ENCODE results near the gene IGLL5.
"Not testable (repeated sequence)": the region's sequence is repeated elsewhere in the genome, so short reads cannot be mapped to it uniquely, and the experiment has no call there.

Gene IGLL5

DNA sequence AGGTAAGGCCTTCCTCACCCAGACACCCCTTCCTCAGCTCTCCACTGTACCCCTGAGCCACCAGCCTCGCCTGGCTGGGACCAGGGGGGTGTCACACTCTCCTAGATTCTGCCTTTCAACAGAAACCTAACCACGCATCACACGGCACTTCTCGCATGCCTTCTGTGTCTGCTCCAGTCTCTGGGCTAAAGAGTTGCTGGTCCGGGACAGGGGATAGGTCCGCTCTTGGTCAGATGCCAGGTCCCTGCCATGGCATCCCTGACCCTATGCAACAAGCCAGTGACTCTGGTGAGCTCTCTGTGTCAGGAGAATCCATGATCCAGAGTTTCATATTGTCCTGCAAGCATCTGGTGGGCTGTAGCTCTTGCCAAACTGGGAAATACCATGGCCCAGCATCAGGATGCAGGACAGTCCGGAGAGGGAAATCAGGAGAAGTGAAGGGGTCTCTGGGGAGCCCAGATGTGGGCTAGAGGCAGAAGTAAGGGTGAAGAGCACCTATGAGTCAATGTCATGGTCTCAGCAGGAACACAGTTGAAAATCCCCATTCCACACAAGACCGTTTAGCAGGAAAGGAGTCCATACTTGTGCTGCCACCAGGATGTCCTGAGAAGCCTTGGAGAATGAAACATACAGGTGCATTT is 14.1 kb downstream of the IGLL5 start:
- Histone ChIP-seq H3K36me3 (ENCODE audit: control insufficient read depth, insufficient read depth, low read length) (no peaks in the 10 kb centered on the region), H3K27ac (ENCODE audit: insufficient read depth, low read length, poor library complexity, severe bottlenecking) (no peak overlapping the region), H3K27me3 (replicated peaks; ENCODE audit: control insufficient read depth, insufficient read depth, low read length, poor library complexity, severe bottlenecking) (no peaks in the 10 kb centered on the region), H3K4me1 (ENCODE audit: control insufficient read depth, insufficient read depth, low read length, poor library complexity, severe bottlenecking) (no peaks in the 10 kb centered on the region), H3K4me3 (ENCODE audit: insufficient read depth, low read depth, low read length, poor library complexity, severe bottlenecking) (no peak overlapping the region), H3K9me3 (ENCODE audit: control insufficient read depth, low read length) (no peaks in the 10 kb centered on the region)
- no peak for DNase-seq

DNA sequence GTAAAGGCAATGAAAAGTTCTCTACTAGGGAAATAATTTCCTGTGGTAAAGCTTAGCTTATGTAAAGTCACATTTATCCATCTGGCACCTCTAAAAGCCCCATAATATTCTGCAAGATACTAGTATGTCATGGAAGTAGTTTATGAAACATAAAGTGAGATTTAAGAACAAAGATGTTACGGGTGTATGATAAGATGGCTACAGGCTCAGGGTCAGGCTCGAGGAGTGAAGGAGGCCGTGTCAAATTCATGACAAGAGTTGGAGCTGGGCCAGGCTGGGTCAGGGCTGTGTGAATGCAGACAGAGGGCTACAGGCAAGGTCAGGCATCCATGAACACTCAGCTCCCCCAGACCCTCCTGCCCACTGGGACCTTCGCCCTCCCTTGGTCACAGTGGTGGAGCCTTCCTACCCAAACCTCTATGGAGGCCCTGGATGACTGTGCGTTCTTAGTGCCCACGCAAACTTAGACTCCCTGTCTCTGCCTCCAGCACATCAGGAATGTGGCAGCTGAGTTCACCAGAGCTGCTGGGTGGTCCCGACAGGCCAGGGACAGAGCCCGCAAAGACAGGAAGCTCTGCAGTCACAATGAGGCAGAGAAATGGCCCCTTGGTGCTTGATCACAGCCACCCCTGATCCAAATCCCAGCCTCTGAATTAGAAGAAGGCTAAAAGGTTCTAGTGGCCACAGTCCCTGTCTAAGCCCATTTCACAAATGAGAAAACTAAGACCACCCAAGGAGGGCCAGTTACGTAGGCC is 14.8 kb downstream of the IGLL5 start:
- Histone ChIP-seq H3K27me3 (replicated peaks; ENCODE audit: control insufficient read depth, insufficient read depth, low read length, poor library complexity, severe bottlenecking) (no peaks in the 10 kb centered on the region), H3K9me3 (ENCODE audit: control insufficient read depth, low read length) (no peaks in the 10 kb centered on the region), H3K4me1 (ENCODE audit: control insufficient read depth, insufficient read depth, low read length, poor library complexity, severe bottlenecking) (no peaks in the 10 kb centered on the region), H3K27ac (ENCODE audit: insufficient read depth, low read length, poor library complexity, severe bottlenecking) (no peak overlapping the region), H3K4me3 (ENCODE audit: insufficient read depth, low read depth, low read length, poor library complexity, severe bottlenecking) (no peak overlapping the region), H3K36me3 (ENCODE audit: control insufficient read depth, insufficient read depth, low read length) (no peaks in the 10 kb centered on the region)
- DNase-seq = no peak

DNA sequence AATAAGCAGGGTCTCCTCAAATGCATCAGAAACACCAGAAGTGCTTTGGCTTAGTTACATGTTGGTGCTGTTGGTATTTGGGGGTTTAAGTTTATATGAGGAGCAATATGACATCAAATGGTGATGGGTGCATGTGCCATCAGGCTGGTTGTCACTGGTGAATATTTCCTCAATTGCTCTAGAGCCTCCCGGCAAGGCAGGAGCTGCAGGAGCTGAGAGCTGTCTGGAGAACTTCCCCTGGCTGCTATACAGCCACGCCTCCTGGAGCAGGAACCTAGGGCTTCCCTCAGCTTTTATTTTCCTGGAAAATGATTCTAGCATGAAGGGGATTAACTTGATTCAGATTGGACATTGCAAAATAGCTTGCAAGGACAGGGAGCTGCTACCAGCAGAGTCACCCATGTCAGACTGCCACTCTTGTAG is 15.8 kb downstream of the IGLL5 start:
- Histone ChIP-seq H3K4me3 (ENCODE audit: insufficient read depth, low read depth, low read length, poor library complexity, severe bottlenecking) (no peak overlapping the region), H3K36me3 (ENCODE audit: control insufficient read depth, insufficient read depth, low read length) (no peaks in the 10 kb centered on the region), H3K27ac (ENCODE audit: insufficient read depth, low read length, poor library complexity, severe bottlenecking) (no peak overlapping the region), H3K4me1 (ENCODE audit: control insufficient read depth, insufficient read depth, low read length, poor library complexity, severe bottlenecking) (no peaks in the 10 kb centered on the region), H3K9me3 (ENCODE audit: control insufficient read depth, low read length) (no peaks in the 10 kb centered on the region), H3K27me3 (replicated peaks; ENCODE audit: control insufficient read depth, insufficient read depth, low read length, poor library complexity, severe bottlenecking) (no peaks in the 10 kb centered on the region)
- no peak for DNase-seq

DNA sequence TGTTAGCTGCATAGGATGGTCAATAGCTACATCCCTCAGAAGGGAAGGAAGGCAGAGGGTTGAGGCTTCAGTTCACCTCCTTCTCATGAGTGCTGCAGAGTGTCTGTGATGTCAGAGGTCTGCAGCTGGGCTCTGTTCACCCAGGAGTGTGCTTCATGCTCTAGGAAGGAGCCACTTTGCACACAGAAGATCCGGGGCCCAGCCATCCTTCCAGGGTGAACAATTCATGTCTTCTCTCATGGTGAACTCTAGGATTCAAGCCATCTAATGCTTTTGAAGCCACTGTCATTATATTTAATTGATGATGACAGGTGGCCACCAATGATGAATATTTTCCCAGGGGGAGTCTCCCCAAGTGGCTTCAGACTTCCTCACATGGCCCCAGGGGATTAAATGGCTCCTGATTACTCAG is 16.2 kb downstream of the IGLL5 start:
- not testable (repeated sequence) for H3K4me1 ChIP-seq (ENCODE audit: control insufficient read depth, insufficient read depth, low read length, poor library complexity, severe bottlenecking); H3K27me3 ChIP-seq (replicated peaks; ENCODE audit: control insufficient read depth, insufficient read depth, low read length, poor library complexity, severe bottlenecking); H3K4me3 ChIP-seq (ENCODE audit: insufficient read depth, low read depth, low read length, poor library complexity, severe bottlenecking); H3K9me3 ChIP-seq (ENCODE audit: control insufficient read depth, low read length); DNase-seq; H3K36me3 ChIP-seq (ENCODE audit: control insufficient read depth, insufficient read depth, low read length); H3K27ac ChIP-seq (ENCODE audit: insufficient read depth, low read length, poor library complexity, severe bottlenecking)

DNA sequence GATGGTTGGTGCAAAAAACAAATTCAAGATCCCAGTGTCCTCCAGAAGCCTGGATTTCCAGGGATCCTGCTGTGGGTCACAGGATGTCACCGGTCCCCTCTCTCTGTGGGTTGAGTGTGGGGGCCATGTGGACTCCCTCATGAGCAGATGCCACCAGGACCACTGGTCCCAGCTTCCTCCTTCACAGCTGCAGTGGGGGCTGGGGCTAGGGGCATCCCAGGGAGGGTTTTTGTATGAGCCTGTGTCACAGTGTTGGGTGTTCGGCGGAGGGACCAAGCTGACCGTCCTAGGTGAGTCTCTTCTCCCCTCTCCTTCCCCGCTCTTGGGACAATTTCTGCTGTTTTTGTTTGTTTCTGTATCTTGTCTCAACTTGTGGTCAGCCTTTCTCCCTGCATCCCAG is 17.1 kb downstream of the IGLL5 start:
- H3K27ac ChIP-seq (ENCODE audit: insufficient read depth, low read length, poor library complexity, severe bottlenecking); H3K9me3 ChIP-seq (ENCODE audit: control insufficient read depth, low read length); DNase-seq; H3K4me1 ChIP-seq (ENCODE audit: control insufficient read depth, insufficient read depth, low read length, poor library complexity, severe bottlenecking); H3K4me3 ChIP-seq (ENCODE audit: insufficient read depth, low read depth, low read length, poor library complexity, severe bottlenecking); H3K27me3 ChIP-seq (replicated peaks; ENCODE audit: control insufficient read depth, insufficient read depth, low read length, poor library complexity, severe bottlenecking); H3K36me3 ChIP-seq (ENCODE audit: control insufficient read depth, insufficient read depth, low read length): not testable (repeated sequence)

DNA sequence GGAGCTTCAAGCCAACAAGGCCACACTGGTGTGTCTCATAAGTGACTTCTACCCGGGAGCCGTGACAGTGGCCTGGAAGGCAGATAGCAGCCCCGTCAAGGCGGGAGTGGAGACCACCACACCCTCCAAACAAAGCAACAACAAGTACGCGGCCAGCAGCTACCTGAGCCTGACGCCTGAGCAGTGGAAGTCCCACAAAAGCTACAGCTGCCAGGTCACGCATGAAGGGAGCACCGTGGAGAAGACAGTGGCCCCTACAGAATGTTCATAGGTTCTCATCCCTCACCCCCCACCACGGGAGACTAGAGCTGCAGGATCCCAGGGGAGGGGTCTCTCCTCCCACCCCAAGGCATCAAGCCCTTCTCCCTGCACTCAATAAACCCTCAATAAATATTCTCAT is 18.8 kb downstream of the IGLL5 start:
- not testable (repeated sequence) for H3K36me3 ChIP-seq (ENCODE audit: control insufficient read depth, insufficient read depth, low read length); H3K4me3 ChIP-seq (ENCODE audit: insufficient read depth, low read depth, low read length, poor library complexity, severe bottlenecking); H3K27ac ChIP-seq (ENCODE audit: insufficient read depth, low read length, poor library complexity, severe bottlenecking); H3K4me1 ChIP-seq (ENCODE audit: control insufficient read depth, insufficient read depth, low read length, poor library complexity, severe bottlenecking); H3K27me3 ChIP-seq (replicated peaks; ENCODE audit: control insufficient read depth, insufficient read depth, low read length, poor library complexity, severe bottlenecking); DNase-seq; H3K9me3 ChIP-seq (ENCODE audit: control insufficient read depth, low read length)

DNA sequence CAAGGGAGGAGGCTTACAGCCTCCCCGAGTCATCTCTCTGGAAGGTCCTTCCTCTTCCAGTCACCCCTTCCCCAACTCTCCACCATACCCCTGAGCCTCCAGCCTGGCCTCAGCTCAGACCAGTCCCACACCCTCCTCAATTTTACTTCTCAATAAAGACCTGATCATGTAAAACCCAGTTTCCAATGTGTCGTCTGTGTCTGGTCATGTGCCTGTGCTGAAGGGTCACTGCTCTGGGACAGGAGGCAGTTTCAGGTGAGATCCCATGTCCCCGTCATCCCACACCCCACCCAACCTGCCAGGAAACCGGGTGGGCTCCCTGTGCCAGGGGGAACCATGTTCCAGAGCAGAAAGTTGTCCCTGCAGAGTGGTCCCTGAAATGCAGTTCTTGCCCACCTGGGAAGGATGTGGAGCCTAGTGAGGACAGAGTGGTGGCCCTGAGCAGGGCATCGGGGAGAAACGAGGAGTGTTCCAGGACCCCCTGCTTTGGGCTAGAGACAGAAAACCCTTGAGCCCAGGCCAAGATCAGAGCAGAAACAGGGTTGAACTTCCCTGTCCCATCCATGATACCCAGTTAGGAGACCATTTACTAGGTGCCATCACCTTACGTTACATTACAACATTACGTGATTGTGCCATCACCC is 19.4 kb downstream of the IGLL5 start:
- no peak for DNase-seq
- Histone ChIP-seq H3K4me1 (ENCODE audit: control insufficient read depth, insufficient read depth, low read length, poor library complexity, severe bottlenecking) (no peaks in the 10 kb centered on the region), H3K9me3 (ENCODE audit: control insufficient read depth, low read length) (no peaks in the 10 kb centered on the region), H3K36me3 (ENCODE audit: control insufficient read depth, insufficient read depth, low read length) (no peaks in the 10 kb centered on the region), H3K4me3 (ENCODE audit: insufficient read depth, low read depth, low read length, poor library complexity, severe bottlenecking) (no peak overlapping the region), H3K27ac (ENCODE audit: insufficient read depth, low read length, poor library complexity, severe bottlenecking) (no peak overlapping the region), H3K27me3 (replicated peaks; ENCODE audit: control insufficient read depth, insufficient read depth, low read length, poor library complexity, severe bottlenecking) (no peaks in the 10 kb centered on the region)

DNA sequence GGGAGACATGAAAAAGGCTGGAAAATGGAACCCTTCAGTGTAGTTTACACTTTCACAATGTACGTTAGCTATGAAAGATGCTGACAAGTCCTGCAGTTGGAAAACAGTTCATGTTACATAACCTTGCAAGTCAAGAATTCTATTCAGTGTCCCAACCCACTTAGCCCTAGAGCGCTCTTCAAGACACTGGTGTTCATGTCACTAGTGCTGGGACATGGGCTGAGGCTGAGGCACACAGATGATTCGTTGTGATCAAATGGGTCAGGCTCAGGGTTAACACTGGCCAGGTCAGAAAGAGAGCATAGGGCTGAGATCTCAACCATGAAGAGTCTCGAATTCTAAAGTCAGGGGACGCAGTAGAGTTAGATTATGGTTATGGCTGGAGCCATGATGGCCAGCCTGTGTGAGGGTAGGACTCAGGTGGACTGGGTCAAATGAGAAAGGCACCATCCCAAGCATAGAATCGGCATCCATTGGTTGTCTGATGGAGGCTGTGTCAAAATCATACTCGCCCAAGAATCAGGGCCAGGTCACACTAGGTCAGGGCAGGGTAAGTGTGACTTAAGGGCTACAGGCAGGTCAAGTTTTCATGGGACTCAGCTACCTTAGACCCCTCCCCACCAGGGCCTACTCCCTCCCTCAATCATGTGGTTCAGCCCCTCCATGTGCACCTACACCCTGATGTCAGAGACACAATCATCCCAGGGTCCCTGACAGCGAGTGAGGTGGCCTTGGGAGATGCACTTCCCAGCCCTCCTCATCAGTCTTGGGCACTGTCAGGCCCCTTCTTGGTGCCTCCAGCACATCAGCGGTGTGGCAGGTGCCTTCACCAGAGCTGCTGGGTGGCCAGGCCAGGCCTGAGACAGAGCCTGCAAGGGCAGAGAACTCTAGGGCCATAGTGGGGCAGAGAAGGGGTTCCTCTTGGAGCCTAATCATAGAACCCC is 20.2 kb downstream of the IGLL5 start:
- DNase-seq = no peak
- no peaks in the 10 kb centered on the region for H3K27me3 ChIP-seq (replicated peaks; ENCODE audit: control insufficient read depth, insufficient read depth, low read length, poor library complexity, severe bottlenecking)

DNA sequence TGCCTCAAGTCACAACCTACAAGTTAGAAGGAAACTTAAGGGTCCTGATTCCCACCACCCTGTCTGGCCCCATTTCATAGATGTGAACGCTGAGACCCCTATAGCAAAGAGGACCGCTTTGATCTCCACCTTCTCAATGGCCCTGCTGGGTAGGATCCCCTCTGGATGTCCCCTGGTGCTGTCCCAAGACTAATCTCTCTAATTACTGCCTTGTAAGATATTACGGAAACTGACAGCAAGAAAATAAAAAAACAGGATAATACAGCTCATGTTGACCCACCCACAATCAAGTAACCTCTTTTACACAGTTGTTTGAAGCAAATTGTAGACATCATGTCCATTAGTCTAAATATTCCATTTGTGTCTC is 20.9 kb downstream of the IGLL5 start:
- H3K27ac ChIP-seq (ENCODE audit: insufficient read depth, low read length, poor library complexity, severe bottlenecking) = no peak overlapping the region
- no peaks in the 10 kb centered on the region for H3K9me3 ChIP-seq (ENCODE audit: control insufficient read depth, low read length)
- no peak for DNase-seq
- H3K4me3 ChIP-seq (ENCODE audit: insufficient read depth, low read depth, low read length, poor library complexity, severe bottlenecking) = no peak overlapping the region
- no peaks in the 10 kb centered on the region for H3K27me3 ChIP-seq (replicated peaks; ENCODE audit: control insufficient read depth, insufficient read depth, low read length, poor library complexity, severe bottlenecking)
- H3K4me1 ChIP-seq (ENCODE audit: control insufficient read depth, insufficient read depth, low read length, poor library complexity, severe bottlenecking) = no peaks in the 10 kb centered on the region
- no peaks in the 10 kb centered on the region for H3K36me3 ChIP-seq (ENCODE audit: control insufficient read depth, insufficient read depth, low read length)

More for the DNA sequence above, 20.2 kb downstream of the IGLL5 start:
- Histone ChIP-seq H3K4me1 (ENCODE audit: control insufficient read depth, insufficient read depth, low read length, poor library complexity, severe bottlenecking) (no peaks in the 10 kb centered on the region), H3K4me3 (ENCODE audit: insufficient read depth, low read depth, low read length, poor library complexity, severe bottlenecking) (no peak overlapping the region), H3K36me3 (ENCODE audit: control insufficient read depth, insufficient read depth, low read length) (no peaks in the 10 kb centered on the region), H3K9me3 (ENCODE audit: control insufficient read depth, low read length) (no peaks in the 10 kb centered on the region), H3K27ac (ENCODE audit: insufficient read depth, low read length, poor library complexity, severe bottlenecking) (no peak overlapping the region)
